IPS-18c (cell line): ENCODE results near the gene IL32.
"Not testable (repeated sequence)": the region's sequence is repeated elsewhere in the genome, so short reads cannot be mapped to it uniquely, and the experiment has no call there.

ENCODE experiments used
- H3K4me3 ChIP-seq: 2 replicates; pipeline ENCODE4 v1.7.0; 2013; ENCODE audit warnings: low read depth, mild to moderate bottlenecking, low read length, moderate library complexity; ENCODE audit not compliant: insufficient read depth
- H3K9me3 ChIP-seq: one replicate; pipeline ENCODE4 v1.6.1; 2013; ENCODE audit warnings: mild to moderate bottlenecking, low read length, moderate library complexity; ENCODE audit not compliant: control insufficient read depth, insufficient read depth

The IL32 gene

GRCh38 chr16:3075946-3076345, 10.5 kb downstream of the IL32 start:
- not testable (repeated sequence) for H3K9me3 ChIP-seq, H3K4me3 ChIP-seq

GRCh38 chr16:3076577-3076976, 11.1 kb downstream of the IL32 start:
- no peak overlapping the region for H3K4me3 ChIP-seq
- H3K9me3 ChIP-seq = peaks cover 2% of the 10 kb centered on the region

- no peak overlapping the region for H3K4me3 ChIP-seq
- H3K9me3 ChIP-seq = peaks cover 2% of the 10 kb centered on the region
These were observed 14.6 kb downstream of the IL32 start for GRCh38 chr16:3080024-3080423.

GRCh38 chr16:3081957-3082356, 16.5 kb downstream of the IL32 start:
- not testable (repeated sequence) for H3K4me3 ChIP-seq, H3K9me3 ChIP-seq

- H3K9me3 ChIP-seq, H3K4me3 ChIP-seq: not testable (repeated sequence)
These were observed 18.0 kb downstream of the IL32 start for GRCh38 chr16:3083408-3083807.

- no peak overlapping the region for H3K4me3 ChIP-seq
- H3K9me3 ChIP-seq = peaks cover 2% of the 10 kb centered on the region
These were observed 19.1 kb downstream of the IL32 start for GRCh38 chr16:3084491-3084890.

- H3K9me3 ChIP-seq = peaks cover 2% of the 10 kb centered on the region
- no peak overlapping the region for H3K4me3 ChIP-seq
These were observed 19.7 kb downstream of the IL32 start for GRCh38 chr16:3084969-3085670.

- no peaks in the 10 kb centered on the region for H3K9me3 ChIP-seq
- H3K4me3 ChIP-seq = no peak overlapping the region
These were observed 20.6 kb downstream of the IL32 start for GRCh38 chr16:3085868-3086595.

GRCh38 chr16:3086596-3087242, 21.3 kb downstream of the IL32 start:
- no peak overlapping the region for H3K4me3 ChIP-seq

GRCh38 chr16:3087243-3088235, 22.1 kb downstream of the IL32 start:
- no peaks in the 10 kb centered on the region for H3K9me3 ChIP-seq
- H3K4me3 ChIP-seq = no peak overlapping the region

More at GRCh38 chr16:3086596-3087242, 21.3 kb downstream of the IL32 start:
- no peaks in the 10 kb centered on the region for H3K9me3 ChIP-seq

- H3K4me3 ChIP-seq = no peak overlapping the region
- no peaks in the 10 kb centered on the region for H3K9me3 ChIP-seq
These were observed 23.0 kb downstream of the IL32 start for GRCh38 chr16:3088450-3088849.

GRCh38 chr16:3088925-3089716, 23.7 kb downstream of the IL32 start:
- H3K4me3 ChIP-seq = no peak overlapping the region
- no peaks in the 10 kb centered on the region for H3K9me3 ChIP-seq

GRCh38 chr16:3089717-3090592, 24.5 kb downstream of the IL32 start:
- Histone ChIP-seq H3K9me3 (no peaks in the 10 kb centered on the region), H3K4me3 (no peak overlapping the region)

GRCh38 chr16:3091551-3091950, 26.1 kb downstream of the IL32 start:
- Histone ChIP-seq H3K4me3 (no peak overlapping the region), H3K9me3 (no peaks in the 10 kb centered on the region)

- H3K9me3 ChIP-seq = no peaks in the 10 kb centered on the region
- H3K4me3 ChIP-seq = no peak overlapping the region
These were observed 27.1 kb downstream of the IL32 start for GRCh38 chr16:3092501-3092941.
